Suppressor macrophage treated with lipopolysaccharide for 4 hours (primary cell): Measurements from ENCODE around the gene PITX2.
"Not testable (repeated sequence)": the region's sequence is repeated elsewhere in the genome, so short reads cannot be mapped to it uniquely, and the experiment has no call there.

ENCODE experiments used
- DNase-seq: peaks from one replicate; pipeline ENCODE4 v3.0.0-alpha.2; 2020

PITX2 gene

DNA sequence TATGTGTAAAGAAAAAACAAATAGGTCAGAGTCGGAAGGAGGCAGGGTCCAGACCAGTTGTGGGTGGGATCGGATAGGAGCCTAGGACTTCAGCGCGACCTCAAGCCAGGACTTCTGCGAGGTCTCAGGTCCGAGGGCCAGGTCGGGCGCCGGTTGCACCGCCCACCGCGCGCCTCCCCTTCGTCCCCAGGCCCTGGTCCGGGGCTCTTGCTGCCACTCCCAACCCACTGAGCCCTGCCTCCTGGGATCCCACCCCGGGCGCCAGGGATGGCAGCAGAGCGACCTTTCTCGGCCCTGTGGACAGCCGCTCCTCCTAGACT is 12.3 kb downstream of the PITX2 start:
- no peak for DNase-seq

DNA sequence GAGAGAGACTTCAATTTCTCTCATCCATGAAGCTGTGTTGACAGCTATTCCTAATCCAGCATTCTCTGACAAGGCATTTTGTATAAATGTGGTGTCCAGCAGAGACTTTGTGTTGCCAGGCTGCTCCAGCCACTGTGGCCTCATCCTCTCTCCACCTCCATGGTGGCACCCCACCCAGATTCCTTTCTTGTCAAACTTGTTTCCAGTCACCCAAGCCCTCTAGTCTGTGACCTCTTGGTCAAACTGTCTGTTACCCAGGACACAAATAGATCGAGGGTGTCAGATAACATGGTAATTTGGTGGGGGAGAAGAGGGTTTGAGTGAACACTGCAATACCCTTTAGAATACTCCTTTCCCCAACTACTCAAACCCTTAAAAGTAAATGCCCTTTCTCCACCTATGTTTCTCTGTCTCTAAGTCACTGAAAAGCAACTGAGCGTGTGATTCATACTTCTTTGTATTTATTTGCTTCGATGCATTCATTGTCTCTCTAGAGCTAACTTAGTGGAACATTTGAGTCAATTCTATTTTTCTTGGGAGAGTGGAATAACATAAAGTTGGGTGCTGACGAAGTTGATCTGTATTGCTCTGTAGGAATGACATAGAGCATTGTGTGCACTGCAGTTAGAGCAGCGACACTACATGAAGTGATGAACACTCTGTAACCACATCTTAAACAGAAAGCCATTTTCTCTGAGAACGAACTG is 13.7 kb downstream of the PITX2 start:
- DNase-seq = no peak

DNA sequence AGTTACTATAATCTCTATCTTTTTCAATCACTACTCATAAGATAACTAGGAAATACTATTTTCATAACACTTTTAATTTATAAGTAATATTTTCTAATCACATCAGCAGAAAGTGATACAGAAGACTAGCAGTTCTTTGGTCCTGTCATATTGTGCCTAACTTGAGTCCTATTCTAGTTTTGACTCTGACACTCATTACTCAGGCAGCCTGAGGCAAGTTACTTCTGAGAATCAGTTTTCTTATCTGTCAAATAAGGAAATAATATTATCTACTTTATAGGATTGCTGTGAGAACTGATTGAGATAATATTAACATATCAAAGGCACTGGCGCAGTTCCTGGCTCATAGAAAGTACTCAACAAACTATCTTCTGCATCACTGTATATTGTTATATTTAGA is 17.8 kb downstream of the PITX2 start:
- DNase-seq = no peak

DNA sequence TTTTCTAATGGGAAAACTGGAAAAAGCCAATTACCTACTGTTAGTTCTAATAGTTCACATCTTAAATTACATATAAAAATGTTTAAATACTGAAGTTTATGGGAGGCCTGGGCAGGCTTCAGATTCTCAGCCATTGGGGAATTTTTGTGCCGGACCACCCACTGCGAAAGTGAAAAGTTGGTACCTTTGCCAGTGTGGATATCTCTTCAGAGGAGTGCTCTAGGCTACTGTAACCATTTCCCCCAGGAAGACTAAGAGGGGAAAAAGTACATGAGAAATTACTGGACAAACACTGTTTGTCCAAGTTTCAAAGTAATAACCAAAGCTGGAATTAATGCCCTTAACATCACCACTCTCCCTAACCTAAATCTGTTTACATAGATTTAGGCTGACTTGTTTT is 20.8 kb downstream of the PITX2 start:
- DNase-seq = no peak

DNA sequence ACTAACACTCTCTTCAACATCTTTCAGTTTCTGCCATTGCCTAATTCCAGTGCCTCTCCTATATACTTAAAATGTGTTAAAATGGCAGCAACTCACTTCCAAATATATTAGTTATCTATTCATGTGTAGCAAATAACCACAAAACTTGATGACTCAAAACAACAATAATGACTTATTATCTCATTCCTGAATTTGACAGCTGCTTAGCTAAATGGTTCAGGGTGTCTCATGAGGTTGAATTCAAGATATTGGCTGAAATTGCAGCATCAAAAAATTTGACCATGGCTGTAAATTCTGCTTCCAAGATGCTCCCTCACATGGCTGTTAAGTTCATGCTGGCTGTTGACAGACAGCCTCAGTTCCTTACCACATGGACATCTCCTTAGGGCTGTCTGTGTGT is 25.3 kb downstream of the PITX2 start:
- no peak for DNase-seq

DNA sequence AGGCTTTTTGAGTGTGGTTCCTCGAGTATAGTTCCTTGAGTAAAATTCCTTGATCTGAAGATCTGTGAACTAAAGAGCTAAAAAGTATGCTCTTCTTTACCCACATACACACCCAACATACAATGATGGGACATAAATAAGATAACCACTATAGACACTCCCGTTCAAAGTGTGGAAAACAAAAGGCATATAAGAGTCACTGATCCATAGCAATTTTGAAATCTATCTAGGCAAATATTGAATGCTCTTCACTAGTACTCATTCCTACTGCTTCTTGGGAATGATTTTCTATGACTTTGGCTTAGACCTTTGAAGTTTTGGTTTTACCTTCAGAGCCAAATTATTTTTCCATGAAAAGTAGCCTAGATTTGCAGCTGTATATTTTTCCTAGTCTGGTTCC is 26.4 kb downstream of the PITX2 start:
- no peak for DNase-seq

DNA sequence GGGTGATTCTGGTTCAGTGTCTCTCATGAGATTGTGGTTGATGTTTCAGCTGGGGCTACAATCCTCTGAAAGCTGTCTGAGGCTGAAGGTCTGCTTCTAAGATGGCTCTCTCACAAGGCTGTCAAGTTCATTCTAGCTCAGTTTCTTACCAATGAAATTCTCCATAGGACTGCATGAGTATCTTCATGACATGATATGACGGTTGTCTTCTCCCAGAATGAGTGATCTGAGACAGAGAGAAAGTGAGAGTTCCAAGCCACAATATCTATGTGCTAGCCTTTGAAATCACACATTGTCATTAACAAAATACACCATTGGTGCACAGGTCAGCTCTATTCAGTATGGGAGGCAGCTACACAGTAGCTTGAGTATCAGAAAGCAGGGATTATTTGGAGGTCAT is 27.3 kb downstream of the PITX2 start:
- no peak for DNase-seq

DNA sequence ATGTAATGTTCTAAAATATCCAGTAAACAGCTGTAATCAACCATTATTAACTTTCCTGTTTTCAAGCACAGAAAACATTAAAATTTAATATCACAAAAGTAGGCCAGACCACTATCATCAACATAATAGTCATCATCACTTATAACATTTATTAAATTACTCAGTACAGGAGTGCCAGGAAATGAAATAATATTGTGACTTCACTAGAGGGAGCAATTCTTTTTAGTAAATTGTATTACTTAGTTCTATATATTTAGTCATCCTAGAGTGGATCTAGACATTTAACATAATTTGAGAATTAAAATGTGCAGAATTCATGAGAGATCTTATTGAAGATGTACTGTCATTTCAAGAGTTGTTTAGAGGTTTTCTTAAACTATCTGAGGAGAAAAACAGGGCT is 33.6 kb downstream of the PITX2 start:
- no peak for DNase-seq

DNA sequence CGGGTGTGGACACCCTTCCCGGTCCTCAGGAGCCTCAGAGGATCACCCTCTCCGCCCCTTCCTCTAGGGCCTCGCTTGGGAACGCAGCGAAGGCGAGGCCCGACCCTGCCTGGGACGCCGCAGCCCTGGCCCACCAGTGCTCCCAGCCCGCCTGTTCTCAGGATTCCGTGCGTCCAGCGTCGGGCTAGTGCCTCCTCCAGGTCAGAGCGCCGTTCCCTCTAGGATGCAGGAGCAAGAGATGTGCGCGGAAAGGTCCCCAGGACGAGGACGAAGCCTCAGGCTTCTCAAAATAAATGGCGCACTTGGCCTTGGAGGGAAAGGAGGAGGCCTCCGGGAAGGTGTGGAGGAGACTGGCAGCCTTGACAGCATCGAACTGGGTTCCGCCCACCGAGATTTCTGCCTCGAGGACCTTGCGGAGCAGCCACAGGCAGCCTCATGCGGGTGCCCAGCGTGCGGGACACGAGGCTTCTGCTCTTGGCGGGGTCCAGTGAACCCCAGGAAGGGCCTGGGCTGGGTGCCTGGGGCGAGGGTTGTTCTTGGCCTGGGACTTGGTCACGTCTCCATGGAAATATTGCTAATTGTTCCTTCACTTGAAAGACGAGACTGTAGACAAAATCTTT is 35.1 kb downstream of the PITX2 start:
- DNase-seq = no peak

DNA sequence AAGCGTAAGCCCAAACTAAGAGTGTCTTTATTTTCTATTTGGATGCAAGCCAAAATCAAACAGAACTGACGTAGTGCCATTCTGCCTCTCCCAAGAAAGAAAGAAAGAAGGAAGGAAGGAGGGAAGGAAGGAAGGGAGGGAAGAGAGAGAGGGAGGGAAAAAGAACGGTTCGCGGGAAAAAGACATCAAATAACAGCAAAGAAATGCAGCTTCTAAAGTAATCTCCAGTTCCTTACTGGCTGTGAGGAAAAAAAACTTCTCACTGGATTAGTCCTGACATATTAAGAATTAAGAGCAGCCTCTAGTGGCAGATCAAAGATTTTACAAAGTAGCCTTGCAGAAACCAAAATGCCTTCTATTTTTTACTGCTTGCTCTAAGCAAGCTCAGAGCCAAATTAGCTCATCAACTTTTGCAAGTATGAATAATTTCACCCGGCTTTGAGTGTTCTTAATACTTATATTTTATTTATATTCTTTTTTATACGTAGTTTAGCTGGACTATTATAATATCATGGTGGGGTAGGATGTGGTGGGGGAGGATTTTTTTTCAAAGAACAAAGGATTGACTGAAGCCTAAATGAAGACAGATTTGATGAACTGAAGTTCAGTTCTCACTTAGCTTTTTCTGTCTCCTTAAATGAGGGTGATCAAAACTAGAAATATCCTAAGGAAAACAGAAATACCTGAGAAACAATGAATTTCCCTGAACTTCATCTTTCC is 36.6 kb downstream of the PITX2 start:
- DNase-seq = peak; percentile 2

DNA sequence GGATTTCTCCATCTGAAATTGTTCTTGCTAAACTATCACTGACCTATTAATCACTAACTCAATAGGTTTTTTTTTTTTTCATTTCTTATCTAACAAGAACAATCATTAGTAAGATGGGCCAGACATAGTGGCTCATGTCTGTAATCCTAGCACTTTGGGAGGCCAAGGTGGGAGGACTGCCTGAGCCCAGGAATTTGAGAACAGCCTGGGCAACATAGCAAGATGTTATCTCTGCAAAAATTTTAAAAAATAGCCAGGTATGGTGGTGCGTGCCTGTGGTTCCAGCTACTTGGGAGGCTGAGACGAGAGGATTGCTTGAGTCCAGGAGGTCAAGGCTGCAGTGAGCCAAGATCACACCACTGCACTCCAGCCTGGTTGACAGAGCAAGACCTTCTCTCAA is 46.2 kb downstream of the PITX2 start:
- DNase-seq = not testable (repeated sequence)
